OCI-LY1 (cell line): ENCODE measurements around the gene ABCA7.

Experiments used
- EZH2 ChIP-seq: fragments of 200-600 bp; sonication (generic), shearing (Covaris generic); IDR thresholded peaks from 2 replicates; pipeline ENCODE4 v1.8.0; 2017; ENCODE audit warnings: borderline replicate concordance, mixed run types, mild to moderate bottlenecking, antibody characterized with exemption, low read length, moderate library complexity, mixed read lengths
- TF ChIP-seq, protein P1 (sequence below): fragments of 200-600 bp; sonication (generic), shearing (Covaris generic); IDR thresholded peaks from 2 replicates; pipeline ENCODE4 v1.5.1; 2017; ENCODE audit warnings: mild to moderate bottlenecking, antibody characterized with exemption, low read length, moderate library complexity, mixed read lengths

DNA sequence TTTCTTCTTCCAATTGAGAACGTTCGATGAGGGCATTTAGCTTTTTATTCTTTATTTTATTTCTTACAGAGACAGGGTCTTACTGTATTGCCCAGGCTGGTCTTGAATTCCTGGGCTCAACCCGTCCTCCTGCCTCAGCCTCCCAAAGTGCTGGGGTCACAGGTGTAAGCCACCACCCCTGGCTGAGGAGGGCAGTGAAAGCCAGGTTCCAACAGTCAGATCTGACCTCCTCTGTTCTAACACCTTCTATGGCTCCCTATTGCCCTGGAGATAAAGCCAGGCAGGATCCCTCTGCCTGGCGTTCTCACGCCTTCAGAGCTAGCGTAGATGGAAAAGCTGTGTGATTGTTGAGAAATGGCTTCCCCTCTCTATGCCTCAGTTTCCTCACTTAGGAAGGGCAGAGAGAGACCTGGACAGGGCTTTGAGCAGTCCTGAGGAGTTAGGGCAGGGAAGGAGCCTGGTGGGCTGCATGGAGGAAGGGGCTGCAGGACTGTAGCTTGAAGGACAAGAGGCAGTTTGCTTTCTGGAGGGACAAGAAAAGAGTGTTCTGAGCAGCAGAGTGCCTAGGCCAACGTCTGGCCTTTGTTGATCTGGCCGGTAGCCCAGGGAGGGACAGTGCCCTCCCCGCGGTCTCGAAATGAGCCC lies 32.6 kb downstream of the ABCA7 start:
- TF ChIP-seq, protein P1, sequence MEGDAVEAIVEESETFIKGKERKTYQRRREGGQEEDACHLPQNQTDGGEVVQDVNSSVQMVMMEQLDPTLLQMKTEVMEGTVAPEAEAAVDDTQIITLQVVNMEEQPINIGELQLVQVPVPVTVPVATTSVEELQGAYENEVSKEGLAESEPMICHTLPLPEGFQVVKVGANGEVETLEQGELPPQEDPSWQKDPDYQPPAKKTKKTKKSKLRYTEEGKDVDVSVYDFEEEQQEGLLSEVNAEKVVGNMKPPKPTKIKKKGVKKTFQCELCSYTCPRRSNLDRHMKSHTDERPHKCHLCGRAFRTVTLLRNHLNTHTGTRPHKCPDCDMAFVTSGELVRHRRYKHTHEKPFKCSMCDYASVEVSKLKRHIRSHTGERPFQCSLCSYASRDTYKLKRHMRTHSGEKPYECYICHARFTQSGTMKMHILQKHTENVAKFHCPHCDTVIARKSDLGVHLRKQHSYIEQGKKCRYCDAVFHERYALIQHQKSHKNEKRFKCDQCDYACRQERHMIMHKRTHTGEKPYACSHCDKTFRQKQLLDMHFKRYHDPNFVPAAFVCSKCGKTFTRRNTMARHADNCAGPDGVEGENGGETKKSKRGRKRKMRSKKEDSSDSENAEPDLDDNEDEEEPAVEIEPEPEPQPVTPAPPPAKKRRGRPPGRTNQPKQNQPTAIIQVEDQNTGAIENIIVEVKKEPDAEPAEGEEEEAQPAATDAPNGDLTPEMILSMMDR: no peak
- no peak for TF ChIP-seq EZH2
